Measurements from ENCODE around the gene GARIN5A. TPM values are rescaled to one million over a fixed set of nuclear protein-coding genes. Genes with fewer than 3 reads are reported as not detected.

GARIN5A gene
- polyA plus RNA-seq, 4 donors = 0.89 to 3.4 (median 2.1) TPM; not detected in 1

DNA sequence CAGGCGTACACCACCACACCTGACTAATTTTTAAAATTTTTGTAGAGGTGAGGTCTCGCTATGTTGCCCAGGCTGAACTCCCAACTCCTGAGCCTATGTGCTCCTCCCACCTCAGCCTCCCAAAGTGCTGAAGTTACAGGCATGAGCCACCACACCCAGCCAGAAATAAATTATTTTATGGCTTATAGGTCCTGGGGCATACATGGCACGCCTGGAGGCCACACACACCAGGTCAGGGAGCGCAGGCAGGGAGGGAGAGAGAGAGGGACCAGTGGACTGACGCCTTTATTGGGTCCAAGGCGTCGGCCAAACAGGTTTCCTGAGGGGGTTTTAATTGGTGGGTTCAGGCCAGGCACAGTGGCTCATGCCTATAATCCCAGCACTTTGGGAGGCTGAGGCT, 51.1 kb downstream of the GARIN5A start:
- Histone ChIP-seq H3K27me3 (ENCODE audit: control insufficient read depth in 3 of 3, insufficient read depth in 3 of 3, low read length in 3 of 3) (peaks cover 0 to 28% (median 5%) of the 10 kb centered on the region in 3 donors), H3K9me3 (ENCODE audit: control insufficient read depth in 2 of 2, insufficient read depth in 1 of 2, low read depth in 1 of 2, low read length in 1 of 2) (no peaks in the 10 kb centered on the region), H3K27ac (ENCODE audit: low read depth in 1 of 3, low read length in 2 of 3) (no peak overlapping the region), H3K4me1 (ENCODE audit: control insufficient read depth in 3 of 3, insufficient read depth in 2 of 3, low read depth in 1 of 3, low read length in 2 of 3) (peaks cover 0 to 4% (median 0%) of the 10 kb centered on the region in 3 donors), H3K4me3 (ENCODE audit: low read depth in 1 of 3, low read length in 3 of 3) (no peak overlapping the region), H3K36me3 (ENCODE audit: control insufficient read depth in 3 of 3, insufficient read depth in 2 of 3, low read depth in 1 of 3, low read length in 3 of 3) (no peaks in the 10 kb centered on the region)
- no peak for FAIRE-seq
- WGBS, 3 donors = 55 to 60% (median 59%) methylated on average over 7 of the region's 7 CpGs
- DNase-seq = no peak

DNA sequence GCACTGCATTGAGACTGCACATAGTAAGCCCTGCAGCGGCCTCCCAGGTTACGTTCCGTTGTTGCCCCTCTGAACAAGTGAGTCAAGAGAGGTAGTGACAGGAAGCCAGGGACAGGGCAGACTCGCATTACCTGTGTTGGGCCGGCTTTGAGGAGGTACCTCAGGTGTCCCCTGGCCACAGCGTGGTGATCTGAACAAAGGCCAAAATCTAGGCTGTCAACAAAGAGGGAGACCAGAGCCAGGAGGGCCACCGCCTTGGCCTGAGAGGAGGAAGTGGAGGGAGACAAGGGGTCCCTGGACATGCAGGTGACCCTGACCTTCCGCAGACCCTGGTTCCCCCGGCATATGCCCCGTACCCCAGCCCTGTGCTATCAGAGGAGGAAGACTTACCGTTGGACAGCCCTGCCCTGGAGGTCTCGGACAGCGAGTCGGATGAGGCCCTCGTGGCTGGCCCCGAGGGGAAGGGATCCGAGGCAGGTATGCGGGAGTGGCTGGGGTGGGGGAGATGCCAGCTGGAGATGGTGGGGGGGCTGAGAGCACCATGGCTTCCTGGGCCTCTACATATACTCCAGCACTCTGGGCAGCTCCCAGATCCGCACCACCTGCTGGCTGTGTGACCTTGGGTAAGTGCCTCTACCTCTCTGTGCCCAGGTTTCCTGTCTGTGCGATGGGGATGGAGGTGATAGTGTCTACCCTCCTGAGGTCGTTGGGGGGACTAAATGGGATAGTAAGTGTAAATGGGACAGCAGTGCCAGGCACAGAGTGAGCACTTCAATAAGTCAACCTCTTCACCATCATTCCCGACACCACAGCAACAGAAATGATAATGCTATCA, 53.2 kb downstream of the GARIN5A start:
- Histone ChIP-seq H3K9me3 (ENCODE audit: control insufficient read depth in 2 of 2, insufficient read depth in 1 of 2, low read depth in 1 of 2, low read length in 1 of 2) (no peaks in the 10 kb centered on the region), H3K4me1 (ENCODE audit: control insufficient read depth in 3 of 3, insufficient read depth in 2 of 3, low read depth in 1 of 3, low read length in 2 of 3) (peaks cover 0 to 4% (median 0%) of the 10 kb centered on the region in 3 donors), H3K4me3 (ENCODE audit: low read depth in 1 of 3, low read length in 3 of 3) (no peak overlapping the region), H3K27me3 (ENCODE audit: control insufficient read depth in 3 of 3, insufficient read depth in 3 of 3, low read length in 3 of 3) (peaks cover 0 to 27% (median 7%) of the 10 kb centered on the region in 3 donors), H3K27ac (ENCODE audit: low read depth in 1 of 3, low read length in 2 of 3) (no peak overlapping the region), H3K36me3 (ENCODE audit: control insufficient read depth in 3 of 3, insufficient read depth in 2 of 3, low read depth in 1 of 3, low read length in 3 of 3) (no peaks in the 10 kb centered on the region)
- FAIRE-seq (no peak), DNase-seq (peak; percentile 18 to 44)
- WGBS, 3 donors = 67 to 75% (median 67%) methylated on average over 20 to 22 of the region's 22 CpGs

DNA sequence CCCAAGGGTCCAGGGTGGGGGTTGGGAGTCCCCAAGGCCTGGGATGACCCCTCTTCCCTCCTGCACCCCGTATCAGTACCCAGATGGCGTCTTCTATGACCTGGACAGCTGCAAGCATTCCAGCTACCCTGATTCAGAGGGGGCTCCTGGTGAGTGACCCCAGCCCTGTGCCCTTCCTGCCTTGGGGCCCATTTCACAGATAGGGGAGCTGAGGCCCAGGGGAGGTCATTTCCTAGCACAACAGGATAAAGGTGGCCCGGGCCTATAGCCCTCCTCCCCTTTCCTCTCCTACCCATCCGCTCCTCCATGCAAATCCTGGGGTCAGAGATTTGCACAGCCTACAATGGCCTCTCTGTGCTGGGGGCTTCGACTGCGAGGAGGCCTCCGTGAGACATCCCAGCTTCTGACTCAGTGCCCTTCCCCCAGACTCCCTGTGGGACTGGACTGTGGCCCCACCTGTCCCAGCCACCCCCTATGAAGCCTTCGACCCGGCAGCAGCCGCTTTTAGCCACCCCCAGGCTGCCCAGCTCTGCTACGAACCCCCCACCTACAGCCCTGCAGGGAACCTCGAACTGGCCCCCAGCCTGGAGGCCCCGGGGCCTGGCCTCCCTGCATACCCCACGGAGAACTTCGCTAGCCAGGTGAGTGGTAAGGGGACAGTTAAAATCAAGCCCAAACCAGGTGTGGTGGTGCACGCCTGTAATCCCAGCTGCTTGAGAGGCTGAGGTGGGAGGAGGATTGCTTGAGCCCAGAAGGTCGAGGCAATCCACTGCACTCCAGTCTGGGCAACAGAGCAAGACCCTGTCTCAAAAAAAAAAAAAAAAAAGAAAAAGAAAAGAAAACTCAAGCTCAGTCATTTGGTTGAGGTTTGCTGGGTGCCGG, 54.0 kb downstream of the GARIN5A start:
- H3K4me1 ChIP-seq (ENCODE audit: control insufficient read depth in 3 of 3, insufficient read depth in 2 of 3, low read depth in 1 of 3, low read length in 2 of 3) = no peaks in the 10 kb centered on the region
- H3K9me3 ChIP-seq (ENCODE audit: control insufficient read depth in 2 of 2, insufficient read depth in 1 of 2, low read depth in 1 of 2, low read length in 1 of 2) = no peaks in the 10 kb centered on the region
- H3K4me3 ChIP-seq (ENCODE audit: low read depth in 1 of 3, low read length in 3 of 3) = no peak overlapping the region
- H3K36me3 ChIP-seq (ENCODE audit: control insufficient read depth in 3 of 3, insufficient read depth in 2 of 3, low read depth in 1 of 3, low read length in 3 of 3) = no peaks in the 10 kb centered on the region
- no peak for DNase-seq
- H3K27me3 ChIP-seq (ENCODE audit: control insufficient read depth in 3 of 3, insufficient read depth in 3 of 3, low read length in 3 of 3) = peaks cover 0 to 28% (median 7%) of the 10 kb centered on the region in 3 donors
- no peak for FAIRE-seq
- 81 to 83% (median 81%) methylated on average over 18 of the region's 18 CpGs for WGBS, 3 donors
- H3K27ac ChIP-seq (ENCODE audit: low read depth in 1 of 3, low read length in 2 of 3) = no peak overlapping the region

DNA sequence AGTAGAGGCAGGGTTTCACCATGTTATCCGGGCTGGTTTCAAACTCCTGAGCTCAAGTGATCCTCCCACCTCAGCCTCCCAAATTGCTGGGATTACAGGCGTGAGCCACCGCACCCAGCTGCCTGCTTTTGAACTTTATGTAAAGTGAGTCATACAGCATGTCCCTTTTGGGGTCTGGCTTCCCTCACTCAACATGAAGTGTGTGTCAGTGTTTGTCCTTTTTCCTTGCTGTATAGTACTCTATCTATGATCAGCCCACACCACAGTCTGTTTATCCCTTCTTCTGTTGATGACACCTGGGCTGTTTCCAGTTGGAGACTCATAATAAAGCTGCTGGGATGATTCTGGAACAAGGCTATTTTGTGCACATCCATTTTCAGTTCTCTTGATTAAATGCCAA, 55.8 kb downstream of the GARIN5A start:
- Histone ChIP-seq H3K9me3 (ENCODE audit: control insufficient read depth in 2 of 2, insufficient read depth in 1 of 2, low read depth in 1 of 2, low read length in 1 of 2) (no peaks in the 10 kb centered on the region), H3K4me1 (ENCODE audit: control insufficient read depth in 3 of 3, insufficient read depth in 2 of 3, low read depth in 1 of 3, low read length in 2 of 3) (peaks cover 0 to 14% (median 0%) of the 10 kb centered on the region in 3 donors), H3K4me3 (ENCODE audit: low read depth in 1 of 3, low read length in 3 of 3) (no peak overlapping the region), H3K36me3 (ENCODE audit: control insufficient read depth in 3 of 3, insufficient read depth in 2 of 3, low read depth in 1 of 3, low read length in 3 of 3) (no peaks in the 10 kb centered on the region), H3K27ac (ENCODE audit: low read depth in 1 of 3, low read length in 2 of 3) (no peak overlapping the region), H3K27me3 (ENCODE audit: control insufficient read depth in 3 of 3, insufficient read depth in 3 of 3, low read length in 3 of 3) (peaks cover 0 to 26% (median 7%) of the 10 kb centered on the region in 3 donors)
- no peak for DNase-seq
- FAIRE-seq = no peak
- WGBS, 3 donors = 58 to 69% (median 62%) methylated on average over 3 of the region's 3 CpGs

DNA sequence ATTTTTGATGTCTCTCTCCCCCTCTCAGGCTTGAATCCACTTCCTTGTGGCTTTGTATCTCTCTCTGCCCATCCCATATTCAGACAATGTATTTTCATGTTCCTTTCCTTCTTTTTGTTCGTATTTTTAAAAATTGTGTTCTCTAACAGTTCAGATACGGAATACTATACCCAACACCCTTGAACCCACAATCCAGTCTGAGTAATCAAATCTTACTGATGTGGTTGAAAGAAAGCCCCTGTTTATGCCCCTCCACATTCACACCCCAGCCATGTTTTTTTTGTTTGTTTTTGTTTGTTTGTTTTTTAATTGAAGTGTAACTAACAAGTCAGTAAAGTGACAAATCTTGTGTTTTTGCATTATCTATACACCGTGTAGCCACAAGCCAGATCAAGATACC, 56.5 kb downstream of the GARIN5A start:
- peaks cover 0 to 26% (median 7%) of the 10 kb centered on the region in 3 donors for H3K27me3 ChIP-seq (ENCODE audit: control insufficient read depth in 3 of 3, insufficient read depth in 3 of 3, low read length in 3 of 3)
- DNase-seq (no peak), FAIRE-seq (no peak)
- no peaks in the 10 kb centered on the region for H3K36me3 ChIP-seq (ENCODE audit: control insufficient read depth in 3 of 3, insufficient read depth in 2 of 3, low read depth in 1 of 3, low read length in 3 of 3)
- H3K4me3 ChIP-seq (ENCODE audit: low read depth in 1 of 3, low read length in 3 of 3) = no peak overlapping the region
- H3K27ac ChIP-seq (ENCODE audit: low read depth in 1 of 3, low read length in 2 of 3) = no peak overlapping the region
- 41 to 44% (median 43%) methylated on average over 3 of the region's 3 CpGs for WGBS, 3 donors
- H3K4me1 ChIP-seq (ENCODE audit: control insufficient read depth in 3 of 3, insufficient read depth in 2 of 3, low read depth in 1 of 3, low read length in 2 of 3) = peaks cover 0 to 19% (median 0%) of the 10 kb centered on the region in 3 donors
- no peaks in the 10 kb centered on the region for H3K9me3 ChIP-seq (ENCODE audit: control insufficient read depth in 2 of 2, insufficient read depth in 1 of 2, low read depth in 1 of 2, low read length in 1 of 2)

DNA sequence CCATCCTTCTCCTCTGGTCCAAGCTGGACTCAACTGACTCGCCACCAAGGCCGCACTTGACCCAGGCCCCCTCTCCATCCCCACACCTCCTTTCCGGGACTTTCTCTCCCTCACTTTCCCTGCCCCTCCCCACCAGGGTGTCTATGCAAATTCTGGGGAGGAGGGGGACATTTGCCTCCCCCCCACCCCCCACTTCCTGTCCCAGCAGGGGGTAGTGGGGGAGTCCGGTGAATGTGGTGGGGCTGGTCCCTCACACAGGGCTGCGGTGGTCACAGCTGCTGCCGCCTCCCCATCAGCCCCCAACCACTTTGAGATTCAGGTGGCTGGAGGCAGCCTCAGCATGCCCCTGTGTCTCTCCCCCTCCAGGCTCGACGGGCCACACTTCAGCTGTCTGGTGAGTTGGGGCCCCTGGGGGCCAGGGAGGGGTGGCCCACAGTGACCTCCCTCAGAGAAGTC, 57.0 kb downstream of the GARIN5A start:
- H3K27ac ChIP-seq (ENCODE audit: low read depth in 1 of 3, low read length in 2 of 3) = no peak overlapping the region
- no peaks in the 10 kb centered on the region for H3K36me3 ChIP-seq (ENCODE audit: control insufficient read depth in 3 of 3, insufficient read depth in 2 of 3, low read depth in 1 of 3, low read length in 3 of 3)
- peak overlapping the region in 1 of 3 donors; percentile 17 for H3K4me3 ChIP-seq (ENCODE audit: low read depth in 1 of 3, low read length in 3 of 3)
- FAIRE-seq (no peak), DNase-seq (no peak)
- peaks cover 0 to 24% (median 0%) of the 10 kb centered on the region in 3 donors for H3K4me1 ChIP-seq (ENCODE audit: control insufficient read depth in 3 of 3, insufficient read depth in 2 of 3, low read depth in 1 of 3, low read length in 2 of 3)
- peaks cover 0 to 26% (median 7%) of the 10 kb centered on the region in 3 donors for H3K27me3 ChIP-seq (ENCODE audit: control insufficient read depth in 3 of 3, insufficient read depth in 3 of 3, low read length in 3 of 3)
- H3K9me3 ChIP-seq (ENCODE audit: control insufficient read depth in 2 of 2, insufficient read depth in 1 of 2, low read depth in 1 of 2, low read length in 1 of 2) = no peaks in the 10 kb centered on the region
- 14 to 45% (median 43%) methylated on average over 6 to 8 of the region's 8 CpGs for WGBS, 3 donors

DNA sequence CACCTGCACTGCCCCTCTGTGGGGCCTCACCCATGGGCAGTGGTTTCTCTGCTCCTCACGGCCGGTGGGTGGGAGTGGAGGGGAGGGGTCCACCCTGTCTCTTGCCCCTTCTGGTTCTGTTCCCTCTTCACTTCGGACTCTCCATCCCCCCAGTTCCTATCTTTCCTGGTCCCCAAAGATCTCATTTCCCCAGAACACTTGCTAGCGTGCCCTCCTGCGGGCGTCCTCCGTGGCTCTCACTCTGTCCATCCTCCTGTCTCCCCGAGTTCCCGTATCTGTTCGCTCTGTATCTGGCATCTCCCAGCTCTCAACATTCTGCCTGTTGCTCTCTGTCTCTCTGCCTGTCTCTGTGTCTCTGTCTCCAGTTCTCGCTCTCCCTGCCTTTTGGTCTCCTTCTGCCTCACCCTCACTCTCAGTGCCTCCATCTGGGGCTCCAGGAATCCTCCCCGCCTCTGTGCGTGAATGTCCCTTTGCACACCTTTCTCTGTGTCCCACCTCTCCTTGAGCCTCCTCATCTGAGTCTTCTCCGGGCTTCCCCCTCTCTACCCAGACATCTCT, 57.5 kb downstream of the GARIN5A start:
- no peak for FAIRE-seq
- 8 to 23% (median 10%) methylated on average over 14 of the region's 14 CpGs for WGBS, 3 donors
- peak overlapping the region in 1 of 3 donors; percentile 21 for H3K4me3 ChIP-seq (ENCODE audit: low read depth in 1 of 3, low read length in 3 of 3)
- peaks cover 0 to 26% (median 0%) of the 10 kb centered on the region in 3 donors for H3K4me1 ChIP-seq (ENCODE audit: control insufficient read depth in 3 of 3, insufficient read depth in 2 of 3, low read depth in 1 of 3, low read length in 2 of 3)
- H3K36me3 ChIP-seq (ENCODE audit: control insufficient read depth in 3 of 3, insufficient read depth in 2 of 3, low read depth in 1 of 3, low read length in 3 of 3) = no peaks in the 10 kb centered on the region
- peaks cover 0 to 26% (median 7%) of the 10 kb centered on the region in 3 donors for H3K27me3 ChIP-seq (ENCODE audit: control insufficient read depth in 3 of 3, insufficient read depth in 3 of 3, low read length in 3 of 3)
- H3K27ac ChIP-seq (ENCODE audit: low read depth in 1 of 3, low read length in 2 of 3) = no peak overlapping the region
- no peak for DNase-seq
- H3K9me3 ChIP-seq (ENCODE audit: control insufficient read depth in 2 of 2, insufficient read depth in 1 of 2, low read depth in 1 of 2, low read length in 1 of 2) = no peaks in the 10 kb centered on the region
